GM21717 (cell line): Measurements from ENCODE around the gene WASF1.
"Not testable (repeated sequence)": the region's sequence is repeated elsewhere in the genome, so short reads cannot be mapped to it uniquely, and the experiment has no call there.

Source experiments
- ATAC-seq: cut with Tn5 transposase; IDR thresholded peaks from one replicate; pipeline ENCODE4 v1.9.1; 2021; ENCODE audit warnings: mild to moderate bottlenecking, moderate library complexity; ENCODE audit not compliant: unreplicated experiment

The WASF1 gene

GRCh38 chr6:110095101-110095500 is 84.4 kb downstream of the WASF1 start:
- no peak for ATAC-seq

DNA sequence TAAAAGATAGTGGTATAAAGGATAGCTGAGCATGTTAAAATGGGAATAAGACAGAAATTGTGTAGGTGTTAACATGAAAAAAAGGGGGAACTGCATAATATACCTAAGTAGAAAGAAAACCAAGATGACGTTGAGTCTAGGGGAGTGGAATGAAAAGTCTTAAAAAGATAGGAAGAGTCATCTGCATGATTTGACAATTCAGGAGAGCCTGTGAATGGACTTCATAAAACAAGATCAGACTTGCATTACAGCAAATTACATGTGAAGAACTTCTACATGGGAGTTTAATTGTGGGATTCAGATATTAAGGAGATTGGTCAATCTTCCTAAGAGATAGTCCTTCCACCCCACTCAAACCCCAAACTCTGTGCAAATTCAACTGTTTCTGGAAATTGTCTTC is 85.5 kb downstream of the WASF1 start:
- no peak for ATAC-seq

- no peak for ATAC-seq
These were observed 88.6 kb downstream of the WASF1 start for GRCh38 chr6:110090876-110091275.

GRCh38 chr6:110089323-110089722 is 90.1 kb downstream of the WASF1 start:
- ATAC-seq = no peak

DNA sequence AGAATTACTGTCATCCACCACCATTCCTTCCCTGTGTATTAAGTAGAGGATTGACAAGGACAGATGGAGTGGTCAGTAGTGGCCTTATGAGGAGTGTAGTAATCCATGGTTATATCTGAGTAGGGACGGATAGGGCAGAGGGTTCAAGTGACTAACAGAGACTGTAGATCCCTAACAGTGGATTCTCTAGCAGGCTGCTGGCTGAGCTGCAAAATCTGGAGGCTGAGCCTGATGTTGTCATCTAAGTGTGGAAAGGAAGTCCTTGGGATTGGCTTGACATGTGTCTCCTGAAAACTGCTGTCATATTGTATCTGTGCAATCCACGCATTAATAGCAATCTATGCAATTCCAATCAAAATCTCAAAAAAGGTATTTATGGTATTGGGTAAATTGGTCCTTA is 94.2 kb downstream of the WASF1 start:
- no peak for ATAC-seq

GRCh38 chr6:110083875-110084585 is 95.4 kb downstream of the WASF1 start:
- no peak for ATAC-seq

GRCh38 chr6:110075406-110075805 is 104.1 kb downstream of the WASF1 start:
- ATAC-seq = no peak

GRCh38 chr6:110073474-110073873 is 106.0 kb downstream of the WASF1 start:
- not testable (repeated sequence) for ATAC-seq

DNA sequence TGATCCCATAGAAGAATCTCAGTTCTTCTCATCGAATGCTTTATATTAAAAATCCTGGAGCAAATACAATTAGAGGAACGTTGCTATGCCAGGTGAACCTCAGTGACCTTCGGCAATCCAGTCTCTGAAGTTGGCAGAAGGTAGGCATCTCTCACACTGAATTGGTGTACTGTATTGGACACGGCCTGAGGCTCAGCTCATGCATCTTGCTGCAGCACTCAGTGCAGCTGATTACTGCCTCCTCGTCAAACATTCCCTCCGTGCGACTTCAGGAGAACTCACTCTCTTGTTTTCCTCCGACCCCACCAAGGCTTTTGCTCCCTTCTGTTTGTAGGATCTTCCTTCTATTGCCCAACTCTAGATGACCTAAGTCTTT is 110.9 kb downstream of the WASF1 start:
- no peak for ATAC-seq

DNA sequence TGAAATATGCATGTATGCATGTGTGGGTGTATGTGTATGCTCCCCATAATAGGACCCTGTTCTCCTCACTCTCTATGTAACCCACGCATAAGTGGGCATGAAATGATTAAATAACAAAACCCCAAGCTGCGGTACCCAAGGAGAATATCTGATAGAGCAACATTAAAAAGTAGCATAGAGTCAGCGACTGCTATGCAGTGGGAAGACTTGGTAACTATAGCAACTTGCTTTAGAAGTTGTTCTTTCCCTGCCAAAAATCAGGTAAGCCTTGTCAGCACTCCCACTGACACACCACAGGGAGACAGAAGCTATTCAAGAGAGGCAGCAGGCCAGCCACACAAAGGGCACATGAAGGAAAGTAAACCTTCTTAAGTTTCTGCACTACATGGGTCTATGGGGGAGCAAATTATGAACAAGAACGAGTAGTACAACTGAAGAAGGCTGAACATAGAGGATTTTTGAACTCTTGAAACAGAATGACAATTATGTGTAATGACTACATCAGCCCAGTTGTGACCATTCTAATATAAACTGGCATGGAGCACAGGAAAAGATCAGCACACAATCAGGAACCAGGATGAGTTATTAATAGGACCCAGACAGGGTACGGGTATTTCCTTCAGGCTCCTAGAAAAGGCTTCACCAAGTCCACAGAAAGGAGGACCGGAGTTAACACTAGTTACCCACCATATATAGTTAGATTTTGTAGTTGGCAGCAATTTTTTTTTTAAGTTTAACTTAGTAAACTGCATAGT is 111.5 kb downstream of the WASF1 start:
- ATAC-seq = no peak

GRCh38 chr6:110064744-110065524 is 114.5 kb downstream of the WASF1 start:
- no peak for ATAC-seq

DNA sequence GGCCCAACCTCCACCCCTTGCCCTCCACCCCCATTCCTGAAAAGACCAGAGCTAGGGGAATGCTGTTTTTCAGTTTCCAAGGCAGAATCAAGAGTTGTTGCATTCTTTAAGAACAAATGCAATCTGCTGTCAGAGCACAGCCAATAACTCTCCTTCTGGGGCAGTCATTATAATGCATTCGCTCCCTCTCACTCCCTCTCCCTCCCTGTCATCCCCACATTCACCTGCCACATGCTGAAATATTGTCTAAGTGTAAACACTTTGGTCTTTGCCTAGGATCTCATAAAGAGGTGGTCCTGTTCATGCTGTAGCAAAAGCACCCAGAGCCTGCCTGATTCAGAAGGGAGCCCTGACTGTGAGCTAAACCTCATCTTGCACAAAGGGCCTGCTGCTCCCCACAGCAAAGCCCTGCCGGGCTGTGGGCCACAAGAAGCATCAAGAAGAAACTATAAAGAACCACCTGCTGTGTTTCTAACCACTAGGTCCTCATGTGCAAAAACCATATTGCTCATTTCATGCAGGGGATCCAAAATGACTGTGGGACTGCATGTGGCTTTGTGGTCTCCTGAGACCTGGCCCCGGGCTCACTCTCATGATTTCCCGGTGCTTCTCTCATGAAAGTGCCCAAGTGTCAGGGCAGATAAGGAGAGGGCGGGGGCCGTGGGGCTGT is 115.7 kb downstream of the WASF1 start:
- ATAC-seq = no peak

DNA sequence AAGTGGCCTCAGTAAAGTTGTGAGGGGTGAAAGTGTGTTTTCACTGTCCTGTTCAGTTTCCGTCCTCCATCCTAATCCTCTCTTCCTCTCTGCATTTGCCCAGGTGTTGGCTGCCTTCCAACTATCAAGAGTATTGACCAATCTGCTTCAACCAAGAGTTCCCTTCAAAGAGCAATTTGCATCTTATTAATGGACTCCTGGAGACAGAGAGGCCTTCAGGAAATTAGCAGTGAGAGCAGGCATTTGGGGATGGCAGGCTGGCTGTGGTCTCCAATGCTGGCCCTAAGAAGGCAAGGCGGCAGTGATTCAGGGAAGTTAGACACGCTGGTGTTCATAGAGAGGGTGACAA is 124.1 kb downstream of the WASF1 start:
- ATAC-seq = no peak

GRCh38 chr6:110054664-110055386 is 124.6 kb downstream of the WASF1 start:
- ATAC-seq = no peak

- no peak for ATAC-seq
These were observed 125.9 kb downstream of the WASF1 start for GRCh38 chr6:110053395-110054240.

- no peak for ATAC-seq
These were observed 129.0 kb downstream of the WASF1 start for GRCh38 chr6:110050440-110050813.
